H1 (cell line): ENCODE measurements around the gene OVCA2. TPM values are rescaled to one million over a fixed set of nuclear protein-coding genes. Genes with fewer than 3 reads are reported as not detected.
A peak's percentile ranks its signal among the peaks of the same experiment; 100 is the strongest.

Experiments used
- CTCF ChIA-PET: fragments of 300-600 bp; sonication (Branson Sonifier 250); formaldehyde crosslinking; loops from one replicate; lab custom pipeline; 2021; ENCODE audit not compliant: partially characterized antibody; lab: Charles Lee
- POLR2A ChIA-PET: fragments of 300-600 bp; sonication (Branson Sonifier 250); formaldehyde crosslinking; loops from one replicate; lab custom pipeline; 2021; ENCODE audit warnings: inconsistent platforms; ENCODE audit not compliant: partially characterized antibody; lab: Charles Lee
- DNase-seq, 2 experiments: peaks; one replicate each; pipeline versions ENCODE4 v3.0.0 to v3.0.0-alpha.2; 2010 to 2022; ENCODE audit warnings: low spot score in 2 of 2, low read depth in 1 of 2, mixed read lengths in 1 of 2
- FAIRE-seq: peaks from 2 replicates; lab custom pipeline; 2011; peaks lifted over from hg19 to GRCh38; lab: Jason Lieb, UNC
- H2AFZ ChIP-seq: 2 replicates; pipeline ENCODE4 v1.8.1; 2012; ENCODE audit warnings: low read length, inconsistent platforms
- H2AK5ac ChIP-seq: 2 replicates; pipeline ENCODE4 v1.6.1; 2013; ENCODE audit warnings: low read depth, low read length
- H2BK120ac ChIP-seq: replicated peaks from 2 replicates; pipeline ENCODE3; 2013; ENCODE audit warnings: low read depth, low read length, inconsistent platforms
- H2BK12ac ChIP-seq: 2 replicates; pipeline ENCODE4 v1.6.1; 2013; ENCODE audit warnings: low read depth, low read length
- H2BK15ac ChIP-seq: 2 replicates; pipeline ENCODE4 v1.6.1; 2013; ENCODE audit warnings: low read length
- H2BK20ac ChIP-seq: 2 replicates; pipeline ENCODE4 v1.6.1; 2013; ENCODE audit warnings: low read length
- H2BK5ac ChIP-seq: 2 replicates; pipeline ENCODE4 v1.6.1; 2013; ENCODE audit warnings: low read depth, low read length
- H3K14ac ChIP-seq: 2 replicates; pipeline ENCODE4 v1.6.1; 2013; ENCODE audit warnings: inconsistent platforms; ENCODE audit not compliant: insufficient read length
- H3K18ac ChIP-seq: 2 replicates; pipeline ENCODE4 v1.6.1; 2013; ENCODE audit warnings: low read length; ENCODE audit errors: extremely low read depth
- H3K23ac ChIP-seq: 2 replicates; pipeline ENCODE4 v1.6.1; 2013; ENCODE audit warnings: inconsistent platforms; ENCODE audit not compliant: insufficient read length
- H3K23me2 ChIP-seq: 2 replicates; pipeline ENCODE4 v1.6.1; 2013; ENCODE audit warnings: low read depth, low read length
- H3K27ac ChIP-seq: 2 replicates; pipeline ENCODE4 v1.6.1; 2011; ENCODE audit warnings: low read depth, low read length, inconsistent platforms
- H3K27me3 ChIP-seq, 4 experiments: replicated peaks in 1 of 4; 1 replicate in 1 of 4; 2 replicates in 3 of 4; pipeline versions ENCODE4 v1.6.1 to v1.8.1; 2011 to 2013; ENCODE audit warnings: low read length in 3 of 4, mild to moderate bottlenecking in 3 of 4, inconsistent platforms in 2 of 4, mixed read lengths in 2 of 4, moderate library complexity in 1 of 4; ENCODE audit not compliant: control insufficient read depth in 3 of 4, insufficient read depth in 3 of 4; ENCODE audit errors: extremely low read depth in 1 of 4
- H3K36me3 ChIP-seq, 4 experiments: 2 replicates each; pipeline versions ENCODE4 v1.6.1 to v1.8.1; 2011 to 2013; ENCODE audit warnings: mild to moderate bottlenecking in 4 of 4, low read length in 3 of 4, moderate library complexity in 2 of 4, control low read depth in 1 of 4, inconsistent platforms in 1 of 4; ENCODE audit not compliant: insufficient read depth in 4 of 4, control insufficient read depth in 2 of 4
- H3K4ac ChIP-seq: replicated peaks from 2 replicates; pipeline ENCODE3; 2013; ENCODE audit warnings: low read length, low read depth, mixed read lengths, inconsistent platforms; ENCODE audit not compliant: insufficient read length
- H3K4me1 ChIP-seq, 4 experiments: replicated peaks in 1 of 4; 1 replicate in 1 of 4; 2 replicates in 3 of 4; pipeline versions ENCODE4 v1.6.1 to v1.8.1; 2011 to 2013; ENCODE audit warnings: low read length in 3 of 4, inconsistent platforms in 2 of 4, mixed read lengths in 1 of 4; ENCODE audit not compliant: insufficient read depth in 4 of 4, control insufficient read depth in 3 of 4
- H3K4me2 ChIP-seq, 2 experiments: 2 replicates each; pipeline versions ENCODE4 v1.6.1 to v1.8.1; 2011 to 2013; ENCODE audit warnings: low read depth in 2 of 2, low read length in 2 of 2, control low read depth in 1 of 2, inconsistent platforms in 1 of 2, mild to moderate bottlenecking in 1 of 2; ENCODE audit not compliant: insufficient read depth in 1 of 2
- H3K4me3 ChIP-seq, 4 experiments: fragments of 200-600, 300-600 bp in 1 of 4; sonication (generic), shearing (Covaris generic), sonication (Bioruptor Twin) in 1 of 4; 2 replicates each; pipeline versions ENCODE4 v1.5.1 to v1.8.1; 2011 to 2016; ENCODE audit warnings: low read length in 4 of 4, low read depth in 3 of 4, control low read depth in 2 of 4, inconsistent platforms in 2 of 4, mild to moderate bottlenecking in 2 of 4, mixed read lengths in 1 of 4, moderate library complexity in 1 of 4; ENCODE audit not compliant: insufficient read depth in 2 of 4; ENCODE audit errors: extremely low read depth in 1 of 4
- H3K56ac ChIP-seq: replicated peaks from 2 replicates; pipeline ENCODE3; 2013; ENCODE audit warnings: low read depth, mild to moderate bottlenecking, mixed read lengths, low read length, inconsistent platforms; ENCODE audit not compliant: insufficient read length
- H3K79me1 ChIP-seq: 2 replicates; pipeline ENCODE4 v1.6.1; 2013; ENCODE audit warnings: low read depth, low read length, control low read depth
- H3K79me2 ChIP-seq, 2 experiments: 2 replicates each; pipeline versions ENCODE4 v1.6.1 to v1.8.1; 2012 to 2013; ENCODE audit warnings: low read length in 2 of 2, mild to moderate bottlenecking in 2 of 2, inconsistent platforms in 1 of 2; ENCODE audit not compliant: insufficient read depth in 2 of 2, control insufficient read depth in 1 of 2
- H3K9ac ChIP-seq, 4 experiments: replicated peaks in 1 of 4; 1 replicate in 1 of 4; 2 replicates in 3 of 4; pipeline versions ENCODE4 v1.6.1 to v1.8.1; 2011 to 2013; ENCODE audit warnings: low read depth in 3 of 4, low read length in 3 of 4, control low read depth in 2 of 4, mild to moderate bottlenecking in 2 of 4, moderate library complexity in 2 of 4, inconsistent platforms in 1 of 4; ENCODE audit errors: extremely low read depth in 1 of 4
- H3K9me3 ChIP-seq, 2 experiments: 2 replicates each; pipeline versions ENCODE4 v1.6.1 to v1.8.1; 2012 to 2013; ENCODE audit warnings: mild to moderate bottlenecking in 2 of 2, moderate library complexity in 2 of 2, control low read depth in 1 of 2, inconsistent platforms in 1 of 2, low read depth in 1 of 2, low read length in 1 of 2, mixed read lengths in 1 of 2; ENCODE audit not compliant: insufficient read depth in 2 of 2
- H4K20me1 ChIP-seq, 2 experiments: replicated peaks in 1 of 2; 2 replicates each; pipeline versions ENCODE3 to v1.8.1; 2011 to 2013; ENCODE audit warnings: inconsistent platforms in 2 of 2, low read length in 2 of 2, mild to moderate bottlenecking in 1 of 2; ENCODE audit not compliant: insufficient read depth in 2 of 2, control insufficient read depth in 1 of 2
- H4K5ac ChIP-seq: 2 replicates; pipeline ENCODE4 v1.6.1; 2013; ENCODE audit warnings: low read length, low read depth, mixed read lengths, inconsistent platforms; ENCODE audit not compliant: insufficient read length
- H4K8ac ChIP-seq: 2 replicates; pipeline ENCODE4 v1.8.0; 2013; ENCODE audit warnings: mild to moderate bottlenecking, moderate library complexity, low read length, inconsistent platforms; ENCODE audit not compliant: insufficient read depth; ENCODE audit errors: extremely low read depth
- H4K91ac ChIP-seq: replicated peaks from 2 replicates; pipeline ENCODE3; 2013; ENCODE audit warnings: low read length, mixed read lengths, inconsistent platforms; ENCODE audit not compliant: insufficient read length
- CBX5 ChIP-seq: fragments of 300-800, 300-1000 bp; sonication (generic); IDR thresholded peaks from 2 replicates; pipeline ENCODE4 v1.7.1; 2016; ENCODE audit warnings: antibody characterized with exemption, low read length, low read depth
- E2F6 ChIP-seq: IDR thresholded peaks from 2 replicates; pipeline ENCODE4 v1.6.1; 2012; ENCODE audit warnings: inconsistent platforms
- FOSL1 ChIP-seq: IDR thresholded peaks from 2 replicates; pipeline ENCODE4 v1.6.1; 2011; ENCODE audit warnings: mild to moderate bottlenecking, low read depth, low read length, moderate library complexity; ENCODE audit not compliant: insufficient read depth
- HDAC2 ChIP-seq, 2 experiments: fragments of 300-600 bp in 1 of 2; sonication (generic) in 1 of 2; IDR thresholded peaks; 2 replicates each; pipeline ENCODE4 v1.6.1; 2011 to 2012; ENCODE audit warnings: low read depth in 2 of 2, low read length in 2 of 2, mild to moderate bottlenecking in 2 of 2, moderate library complexity in 2 of 2, borderline replicate concordance in 1 of 2, inconsistent platforms in 1 of 2
- JUN ChIP-seq: IDR thresholded peaks from 2 replicates; pipeline ENCODE4 v1.6.1; 2011; ENCODE audit warnings: low read depth, mild to moderate bottlenecking, improper control_type of control experiment, low read length
- PHF8 ChIP-seq: fragments of 200-600 bp; sonication (generic); conservative IDR thresholded peaks from 2 replicates; pipeline ENCODE4 v1.7.1; 2012; ENCODE audit warnings: low read depth, mild to moderate bottlenecking, inconsistent platforms, low read length, moderate library complexity
- POU5F1 ChIP-seq: IDR thresholded peaks from 2 replicates; pipeline ENCODE4 v1.6.1; 2011; ENCODE audit warnings: low read depth, mild to moderate bottlenecking, low read length, moderate library complexity
- SIX5 ChIP-seq: IDR thresholded peaks from 2 replicates; pipeline ENCODE4 v1.6.1; 2011; ENCODE audit warnings: mild to moderate bottlenecking, low read depth, low read length
- TCF12 ChIP-seq: IDR thresholded peaks from 2 replicates; pipeline ENCODE4 v1.6.1; 2011; ENCODE audit warnings: low read depth, mild to moderate bottlenecking, low read length
- WGBS, 2 experiments: shearing (Covaris generic) in 1 of 2; methylation state at CpG; one replicate each; pipeline versions ENCODE4 v1.1.6 to v1.1.7; 2013 to 2015; ENCODE audit warnings: low lambda C conversion rate in 2 of 2, mixed read lengths in 2 of 2, inconsistent platforms in 1 of 2, low coverage in 1 of 2, missing lambda C conversion rate in 1 of 2; ENCODE audit not compliant: insufficient replicate concordance in 2 of 2, insufficient coverage in 1 of 2, insufficient read length in 1 of 2; ENCODE audit errors: extremely low coverage in 1 of 2, missing lambda C conversion rate in 1 of 2; 5-methylcytosine and 5-hydroxymethylcytosine counted together
- polyA plus RNA-seq, 7 experiments: library from polyadenylated mRNA; depleted of rRNA in 3 of 7; stranded (reverse) in 5 of 7; unstranded in 2 of 7; fragments of >200 nt in 5 of 7; fragments of 200-250 nt in 2 of 7; gene quantifications; 1 replicate in 5 of 7; 2 replicates in 1 of 7; 4 replicates in 1 of 7; pipeline versions ENCODE4 v1.2.1 to v1.2.3, GENCODE V29; 2011 to 2013; ENCODE audit warnings: missing spikeins in 2 of 7, mixed read lengths in 2 of 7
- total RNA-seq: library from RNA; stranded (reverse); fragmentation: NEBNext Ultra II Directional; extraction: Animal tissue kit (Norgen Biotek cat#: 25700); gene quantifications from 2 replicates; pipeline ENCODE4 v1.2.1, GENCODE V29; 2021
- TF ChIP-seq, protein P1 (sequence below): IDR thresholded peaks from 2 replicates; pipeline ENCODE4 v1.6.1; 2012; ENCODE audit warnings: low read length, inconsistent platforms

OVCA2 gene
- total and polyA plus RNA-seq, 2 of the 8 experiments (the other 6 are each of a cell fraction or from before 2014, with no cell fraction given): 15.3 to 37.0 TPM

- H3K23me2 ChIP-seq: peaks cover 7% of the 10 kb centered on the region; the same call in 1 of the 2 replicates
- H2BK5ac ChIP-seq: no peak overlapping the region
- no peak overlapping the region for H2AFZ ChIP-seq
- H4K8ac ChIP-seq: no peak overlapping the region
- no peak for DNase-seq
- H3K4me2 ChIP-seq: 0 out of 4 replicates have a peak overlapping the region, but pooled peaks of 1 of the 2 experiments have one; percentile 3
- CTCF ChIA-PET: interaction anchor here (0.6 to 2.5 kb wide), 6 partner anchors 10 to 196 kb away, joined by 3 to 7 read pairs (median 3); no protein-coding TSS in a partner anchor
- no peak overlapping the region for H2BK120ac ChIP-seq
- H2BK15ac ChIP-seq: no peak overlapping the region
- no peak overlapping the region for H4K5ac ChIP-seq
- H4K20me1 ChIP-seq: peaks cover 9 to 12% of the 10 kb centered on the region in 2 experiments
- H3K27ac ChIP-seq: no peak overlapping the region
- no peak overlapping the region for H3K4ac ChIP-seq
- no peak overlapping the region for H4K91ac ChIP-seq
- no peak overlapping the region for H2BK12ac ChIP-seq
- no peak overlapping the region for H3K14ac ChIP-seq
- no peak overlapping the region for H3K23ac ChIP-seq
- WGBS, 2 experiments: 64% methylated on average over 9 of the region's 9 CpGs; no CpG with 5 or more reads in 1 of the 2 experiments
- POLR2A ChIA-PET: no interaction called here
- FAIRE-seq: no peak
- H2AK5ac ChIP-seq: no peak overlapping the region
- no peak overlapping the region for H3K56ac ChIP-seq
- no peak overlapping the region; a peak in 1 of 8 replicates for H3K4me3 ChIP-seq
- no peaks in the 10 kb centered on the region for H3K79me1 ChIP-seq
- H3K79me2 ChIP-seq: no peaks in the 10 kb centered on the region
- H3K18ac ChIP-seq: no peak overlapping the region
- TF ChIP-seq SIX5: no peak
- TF ChIP-seq FOSL1: no peak
- no peak for TF ChIP-seq POU5F1
- no peak for TF ChIP-seq HDAC2 (IDR thresholded peaks at IDR 0.05; ENCODE audit: borderline replicate concordance in 1 of 2, low read depth in 2 of 2, low read length in 2 of 2)
- no peak for TF ChIP-seq JUN
- TF ChIP-seq, protein P1, sequence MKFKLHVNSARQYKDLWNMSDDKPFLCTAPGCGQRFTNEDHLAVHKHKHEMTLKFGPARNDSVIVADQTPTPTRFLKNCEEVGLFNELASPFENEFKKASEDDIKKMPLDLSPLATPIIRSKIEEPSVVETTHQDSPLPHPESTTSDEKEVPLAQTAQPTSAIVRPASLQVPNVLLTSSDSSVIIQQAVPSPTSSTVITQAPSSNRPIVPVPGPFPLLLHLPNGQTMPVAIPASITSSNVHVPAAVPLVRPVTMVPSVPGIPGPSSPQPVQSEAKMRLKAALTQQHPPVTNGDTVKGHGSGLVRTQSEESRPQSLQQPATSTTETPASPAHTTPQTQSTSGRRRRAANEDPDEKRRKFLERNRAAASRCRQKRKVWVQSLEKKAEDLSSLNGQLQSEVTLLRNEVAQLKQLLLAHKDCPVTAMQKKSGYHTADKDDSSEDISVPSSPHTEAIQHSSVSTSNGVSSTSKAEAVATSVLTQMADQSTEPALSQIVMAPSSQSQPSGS: no peak
- no peak for TF ChIP-seq CBX5
- TF ChIP-seq E2F6: no peak
- no peak for TF ChIP-seq TCF12
- no peak for TF ChIP-seq PHF8
- H3K9me3 ChIP-seq: no peaks in the 10 kb centered on the region
- no peak overlapping the region for H3K9ac ChIP-seq
- H3K27me3 ChIP-seq: peaks cover 36 to 59% (median 56%) of the 10 kb centered on the region in 4 experiments
- H3K36me3 ChIP-seq: peaks cover 0 to 5% (median 0%) of the 10 kb centered on the region in 4 experiments; a peak in 2 of 8 replicates
- no peak overlapping the region for H2BK20ac ChIP-seq
- peaks cover 0 to 4% (median 0%) of the 10 kb centered on the region in 4 experiments; a peak in 2 of 7 replicates for H3K4me1 ChIP-seq
Measured at GRCh38 chr17:2048805-2049204, 7.0 kb downstream of the OVCA2 start.
